IPS DF 4.7 (cell line): ENCODE results near the gene VSIG4.
A peak's percentile ranks its signal among the peaks of the same experiment; 100 is the strongest.

Experiments
- DNase-seq: peaks from one replicate; pipeline ENCODE4 v3.0.0-alpha.2; 2013; ENCODE audit warnings: low spot score; ENCODE audit errors: extremely low read depth

VSIG4 gene

GRCh38 chrX:66008328-66008970, 31.4 kb downstream of the VSIG4 start:
- DNase-seq = no peak

DNA sequence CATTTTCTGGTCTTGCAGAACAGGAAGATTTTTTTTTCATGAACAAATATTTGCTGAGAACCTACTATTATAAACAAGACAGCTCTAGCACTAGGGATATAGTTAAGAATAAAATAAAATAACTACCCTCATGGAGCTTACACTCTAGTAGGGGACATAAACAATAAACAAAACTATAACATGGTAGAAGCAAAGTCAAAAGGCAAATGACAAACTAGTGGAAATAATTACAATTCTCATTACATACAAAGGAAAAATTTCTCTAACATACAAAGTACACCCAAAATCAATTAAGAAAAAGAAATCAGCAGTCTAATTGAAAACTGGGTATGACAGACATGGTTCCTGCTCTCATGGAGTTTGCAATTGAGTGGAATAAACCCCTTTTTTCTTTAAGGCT, 32.0 kb downstream of the VSIG4 start:
- DNase-seq = no peak

GRCh38 chrX:66005830-66006449, 33.9 kb downstream of the VSIG4 start:
- no peak for DNase-seq

DNA sequence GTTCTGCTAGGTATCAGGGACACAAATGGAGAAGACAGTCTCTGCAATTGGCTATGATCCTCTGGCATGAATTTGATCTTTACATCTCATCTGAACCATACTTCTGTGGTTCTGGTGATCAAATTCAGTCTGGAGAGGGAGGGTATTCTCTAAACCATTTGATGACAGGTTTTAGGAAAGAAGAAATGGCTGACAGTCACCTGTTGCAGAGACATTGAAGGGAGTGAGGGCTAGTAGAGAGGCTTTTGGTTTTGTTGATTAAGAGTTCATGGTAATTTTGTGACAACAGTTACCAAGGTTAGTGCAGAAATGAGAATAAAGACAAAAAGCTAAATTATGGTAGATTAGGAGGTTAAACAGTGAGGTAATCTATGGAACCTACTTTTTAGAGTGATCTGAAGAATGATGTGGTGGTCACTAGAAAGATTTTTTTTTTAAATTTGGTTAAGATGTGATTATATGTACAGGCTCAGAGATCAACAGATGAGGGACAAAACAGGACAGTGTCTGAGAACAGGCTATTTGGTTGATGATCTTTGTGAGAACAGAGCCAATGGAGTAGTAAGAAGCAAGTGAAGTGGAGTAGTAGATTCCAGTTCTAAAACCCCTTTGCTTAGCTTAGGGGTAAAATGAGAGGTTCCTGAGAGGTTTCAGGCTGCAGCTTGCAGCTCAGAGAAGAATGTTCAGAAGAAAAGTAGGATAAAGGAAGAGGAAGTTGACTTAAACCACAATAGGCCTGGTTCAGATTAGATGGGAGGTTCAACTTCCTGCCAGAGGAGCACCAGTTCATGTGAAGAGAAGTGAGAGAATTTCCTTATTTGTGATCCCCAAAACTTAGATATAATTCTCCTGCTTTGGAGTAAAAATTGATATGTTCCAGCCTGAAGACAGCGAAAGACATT, 34.7 kb downstream of the VSIG4 start:
- DNase-seq = no peak

DNA sequence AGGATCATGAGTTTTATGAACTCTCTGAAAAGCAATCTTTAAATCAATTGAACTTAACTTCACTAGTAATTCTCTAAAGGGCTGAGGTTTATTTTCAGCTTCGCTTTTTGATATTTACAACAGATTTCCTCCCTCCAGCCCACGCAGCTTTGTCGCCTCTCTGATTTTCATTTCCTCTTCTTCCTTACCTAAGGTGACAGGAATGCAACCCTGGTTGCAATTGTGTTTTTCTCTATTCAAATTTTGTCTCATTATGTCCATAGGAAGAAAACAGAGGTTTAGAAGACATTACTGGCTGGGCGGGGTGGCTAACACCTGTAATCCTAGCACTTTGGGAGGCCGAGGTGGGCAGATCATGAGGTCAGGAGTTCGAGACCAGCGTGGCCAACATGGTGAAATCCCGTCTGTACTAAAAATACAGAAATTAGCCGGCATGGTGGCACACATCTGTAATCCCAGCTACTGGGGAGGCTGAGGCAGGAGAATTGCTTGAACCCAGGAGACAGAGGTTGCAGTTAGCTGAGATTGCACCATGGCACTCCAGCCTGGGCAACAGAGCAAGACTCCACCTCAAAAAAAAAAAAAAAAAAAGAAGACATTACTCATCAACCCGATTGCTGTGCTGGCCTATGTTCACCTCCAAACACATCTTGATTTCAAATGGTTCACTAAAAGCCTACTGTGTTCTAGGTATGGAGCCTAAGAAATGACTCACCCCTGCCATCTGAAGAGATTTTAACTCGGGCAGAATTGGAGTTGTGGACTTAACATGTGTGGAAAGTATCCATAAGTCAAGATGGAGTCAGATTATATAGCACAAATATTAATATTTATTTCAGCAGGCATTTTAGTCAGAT, 36.8 kb downstream of the VSIG4 start:
- DNase-seq = no peak

DNA sequence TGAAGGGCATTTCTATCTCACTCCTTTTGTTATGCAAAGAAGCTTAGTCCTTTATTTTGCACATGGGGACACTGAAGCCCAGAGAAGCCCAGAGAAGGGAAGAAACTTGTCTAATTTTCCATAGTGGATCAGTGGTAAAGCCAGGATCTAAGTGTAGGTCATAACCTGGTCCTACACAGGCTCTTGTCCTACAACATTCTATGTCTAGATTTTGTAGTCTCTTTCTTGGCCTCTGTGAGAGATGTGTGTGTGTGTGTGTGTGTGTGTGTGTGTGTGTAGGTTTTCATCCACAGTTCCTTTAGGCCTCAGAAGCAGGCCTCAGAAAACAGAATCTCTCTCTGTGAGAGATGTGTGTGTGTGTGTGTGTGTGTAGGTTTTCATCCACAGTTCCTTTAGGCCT, 38.3 kb downstream of the VSIG4 start:
- DNase-seq = no peak

DNA sequence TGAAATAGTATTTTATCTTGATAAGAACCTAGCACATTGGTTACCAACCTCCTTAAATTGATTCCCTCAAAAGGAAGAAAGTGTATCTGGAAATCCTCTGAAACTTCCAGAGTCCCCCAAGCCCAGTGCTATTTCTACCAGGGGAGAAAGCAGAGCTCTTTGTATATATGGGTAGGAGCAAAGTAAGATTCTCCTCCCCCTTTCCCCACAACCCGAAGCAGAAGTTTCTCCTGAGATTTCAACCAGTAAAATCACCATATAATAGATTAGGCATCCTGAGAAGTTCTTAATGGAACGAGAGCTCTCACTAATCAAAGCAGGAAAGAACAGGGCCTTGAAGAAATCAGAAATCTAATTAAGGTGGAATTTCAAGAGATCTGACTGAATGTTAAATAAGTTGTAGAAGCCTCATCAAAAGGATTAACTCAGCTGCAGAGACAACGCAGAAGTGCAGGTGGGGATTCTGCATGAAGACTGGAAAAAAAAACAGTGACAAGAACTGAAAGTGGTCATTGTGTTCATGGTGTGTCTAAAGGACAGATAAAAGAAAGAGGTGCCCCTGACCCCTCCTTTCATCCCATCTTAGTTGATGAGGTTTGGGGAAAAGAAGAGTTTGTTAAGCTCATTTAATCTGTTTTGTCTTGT, 39.1 kb downstream of the VSIG4 start:
- no peak for DNase-seq

DNA sequence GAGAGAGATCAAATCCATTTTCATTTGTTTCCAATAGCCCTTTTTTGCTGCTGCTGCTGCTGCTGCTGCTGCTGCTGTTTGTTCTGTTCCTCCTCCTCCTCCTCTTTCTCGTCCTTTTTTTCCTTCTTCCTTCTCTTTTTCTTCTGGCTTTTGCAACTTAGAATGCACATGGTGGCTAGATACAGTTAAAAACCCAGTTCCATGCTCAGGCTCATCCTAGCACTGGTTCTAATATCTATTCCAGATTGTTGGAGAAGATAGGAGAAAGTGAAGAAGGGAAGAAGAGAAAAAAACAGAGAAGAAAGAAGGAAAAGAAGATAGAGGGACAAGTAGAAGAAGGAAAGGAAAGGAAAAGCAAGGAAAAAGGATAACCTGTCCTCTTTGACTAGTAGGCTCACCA, 39.7 kb downstream of the VSIG4 start:
- DNase-seq = no peak

- no peak for DNase-seq
These were observed 40.2 kb downstream of the VSIG4 start for GRCh38 chrX:65999563-66000148.

GRCh38 chrX:65999029-65999562, 40.8 kb downstream of the VSIG4 start:
- DNase-seq = no peak

DNA sequence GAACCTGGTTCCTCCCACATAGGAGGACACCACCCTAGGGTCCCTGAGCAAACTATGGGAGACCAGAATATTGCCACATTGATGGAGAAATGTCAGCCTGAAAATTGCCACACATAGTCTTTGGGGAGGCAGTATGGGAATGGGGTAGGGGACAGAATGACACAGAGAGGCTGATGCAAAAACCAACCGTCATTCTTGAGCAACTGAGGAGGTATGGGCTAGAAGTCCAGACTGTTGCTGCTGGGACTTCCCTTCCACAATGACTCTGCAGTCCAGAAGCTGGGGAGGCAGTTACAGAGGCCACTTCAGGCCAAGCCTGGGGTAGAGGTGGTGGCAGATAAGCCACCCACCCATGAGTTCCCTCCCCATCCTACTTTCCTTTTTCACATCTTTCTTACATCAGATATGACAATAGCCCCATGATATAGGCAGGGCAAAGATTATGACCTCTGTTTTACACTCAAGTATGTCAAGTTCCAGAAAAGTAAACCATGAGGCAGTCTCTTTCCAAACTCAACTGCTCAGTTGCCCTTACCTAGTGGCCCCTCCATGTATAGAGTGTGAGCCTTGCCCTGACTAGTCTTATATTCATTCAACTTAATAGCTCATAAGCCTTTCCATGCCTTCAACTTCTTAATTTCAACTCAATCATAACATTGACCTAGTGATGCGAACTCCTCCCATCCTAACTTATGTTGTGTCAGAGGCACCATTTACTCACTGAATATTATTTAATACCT, 41.7 kb downstream of the VSIG4 start:
- no peak for DNase-seq

GRCh38 chrX:65994519-65995506, 45.1 kb downstream of the VSIG4 start:
- DNase-seq = no peak

DNA sequence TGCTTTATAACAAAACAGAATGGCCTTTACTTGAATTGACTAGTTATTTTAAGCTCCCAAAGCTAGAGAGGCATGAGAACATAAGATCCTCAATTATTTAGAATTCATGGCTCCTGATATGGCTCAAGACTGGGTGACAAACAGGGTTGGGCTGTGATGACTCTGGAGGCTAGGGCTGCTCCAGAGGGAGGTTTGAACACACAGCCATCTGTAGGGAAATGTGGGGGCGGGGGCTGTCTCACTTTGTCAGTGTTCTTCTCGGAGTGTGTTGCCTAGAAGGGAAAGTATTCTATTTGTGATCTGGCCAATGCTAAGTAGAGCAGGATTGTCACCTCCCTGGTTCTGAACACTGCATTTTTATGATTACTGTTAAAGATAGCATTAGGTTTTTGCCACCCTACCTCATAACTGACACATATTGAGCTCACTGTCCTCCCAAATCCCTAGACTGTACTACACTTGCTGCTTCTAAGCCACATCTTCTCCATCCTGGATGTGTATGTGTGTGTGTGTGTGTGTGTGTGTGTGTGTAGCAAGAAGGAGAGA, 45.9 kb downstream of the VSIG4 start:
- no peak for DNase-seq

- DNase-seq = no peak
These were observed 46.5 kb downstream of the VSIG4 start for GRCh38 chrX:65993332-65993731.

GRCh38 chrX:65990702-65991101, 49.2 kb downstream of the VSIG4 start:
- no peak for DNase-seq

GRCh38 chrX:65987811-65988210, 52.1 kb downstream of the VSIG4 start:
- DNase-seq = no peak

DNA sequence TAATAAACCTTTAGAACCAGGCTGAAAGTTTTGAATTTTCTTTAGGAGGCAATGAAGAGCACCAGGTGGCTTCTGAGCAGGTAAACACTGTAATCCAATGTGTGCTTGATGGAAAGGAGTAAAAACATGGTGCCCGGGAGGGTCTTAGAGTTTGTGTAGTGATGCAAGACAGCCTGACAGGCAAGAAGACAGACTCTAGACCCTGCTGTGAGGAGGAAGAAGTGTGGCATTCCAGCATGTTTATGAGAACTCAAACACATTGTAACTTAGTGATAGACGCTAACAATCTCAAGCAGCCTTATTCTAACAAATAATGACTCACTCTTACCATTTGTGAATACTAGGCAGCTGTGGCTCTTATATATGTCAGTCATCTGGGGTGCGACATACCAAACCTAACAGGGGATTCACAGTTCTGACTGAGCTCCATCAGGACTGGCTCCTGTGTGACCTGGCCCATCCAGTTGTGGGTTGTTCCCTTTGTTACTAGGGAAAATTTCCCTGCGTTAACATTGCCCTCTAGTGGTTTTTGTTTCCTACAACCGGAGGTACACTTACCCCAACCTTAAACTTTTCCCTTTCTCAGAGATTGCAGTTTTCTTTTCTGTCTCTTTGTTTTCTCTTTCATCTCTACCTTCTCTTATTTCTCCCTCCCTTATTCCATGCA, 53.8 kb downstream of the VSIG4 start:
- DNase-seq = peak; percentile 14

- no peak for DNase-seq
These were observed 54.7 kb downstream of the VSIG4 start for GRCh38 chrX:65985211-65985610.
